ENCODE data around the gene ALCAM. TPM values are rescaled to one million over a fixed set of nuclear protein-coding genes. Genes with fewer than 3 reads are reported as not detected.

Gene ALCAM
- total and polyA plus RNA-seq, 2 of the 8 experiments (the other 6 are each of a cell fraction or from before 2014, with no cell fraction given), result 10.8 to 33.0 TPM

DNA sequence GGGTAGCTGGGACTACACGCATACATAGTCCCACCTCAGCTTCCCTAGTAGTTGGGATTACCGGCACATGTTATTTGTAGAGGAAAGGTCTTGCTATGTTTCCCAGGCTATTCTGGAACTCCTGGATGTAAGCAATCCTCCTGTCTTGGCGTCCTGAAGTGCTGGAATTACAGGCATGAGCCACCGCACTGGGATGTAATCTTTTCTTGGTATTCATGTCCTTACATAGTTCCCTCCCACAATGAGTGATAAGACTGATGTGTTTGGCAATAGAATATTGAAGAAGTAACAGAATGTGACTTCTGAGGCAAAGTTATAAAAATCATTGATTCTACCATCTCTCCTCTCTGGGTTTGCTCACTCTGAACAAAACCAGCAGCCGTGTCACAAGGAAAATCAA is 22.7 kb upstream of the ALCAM start (continued):
- TF ChIP-seq, protein P1, sequence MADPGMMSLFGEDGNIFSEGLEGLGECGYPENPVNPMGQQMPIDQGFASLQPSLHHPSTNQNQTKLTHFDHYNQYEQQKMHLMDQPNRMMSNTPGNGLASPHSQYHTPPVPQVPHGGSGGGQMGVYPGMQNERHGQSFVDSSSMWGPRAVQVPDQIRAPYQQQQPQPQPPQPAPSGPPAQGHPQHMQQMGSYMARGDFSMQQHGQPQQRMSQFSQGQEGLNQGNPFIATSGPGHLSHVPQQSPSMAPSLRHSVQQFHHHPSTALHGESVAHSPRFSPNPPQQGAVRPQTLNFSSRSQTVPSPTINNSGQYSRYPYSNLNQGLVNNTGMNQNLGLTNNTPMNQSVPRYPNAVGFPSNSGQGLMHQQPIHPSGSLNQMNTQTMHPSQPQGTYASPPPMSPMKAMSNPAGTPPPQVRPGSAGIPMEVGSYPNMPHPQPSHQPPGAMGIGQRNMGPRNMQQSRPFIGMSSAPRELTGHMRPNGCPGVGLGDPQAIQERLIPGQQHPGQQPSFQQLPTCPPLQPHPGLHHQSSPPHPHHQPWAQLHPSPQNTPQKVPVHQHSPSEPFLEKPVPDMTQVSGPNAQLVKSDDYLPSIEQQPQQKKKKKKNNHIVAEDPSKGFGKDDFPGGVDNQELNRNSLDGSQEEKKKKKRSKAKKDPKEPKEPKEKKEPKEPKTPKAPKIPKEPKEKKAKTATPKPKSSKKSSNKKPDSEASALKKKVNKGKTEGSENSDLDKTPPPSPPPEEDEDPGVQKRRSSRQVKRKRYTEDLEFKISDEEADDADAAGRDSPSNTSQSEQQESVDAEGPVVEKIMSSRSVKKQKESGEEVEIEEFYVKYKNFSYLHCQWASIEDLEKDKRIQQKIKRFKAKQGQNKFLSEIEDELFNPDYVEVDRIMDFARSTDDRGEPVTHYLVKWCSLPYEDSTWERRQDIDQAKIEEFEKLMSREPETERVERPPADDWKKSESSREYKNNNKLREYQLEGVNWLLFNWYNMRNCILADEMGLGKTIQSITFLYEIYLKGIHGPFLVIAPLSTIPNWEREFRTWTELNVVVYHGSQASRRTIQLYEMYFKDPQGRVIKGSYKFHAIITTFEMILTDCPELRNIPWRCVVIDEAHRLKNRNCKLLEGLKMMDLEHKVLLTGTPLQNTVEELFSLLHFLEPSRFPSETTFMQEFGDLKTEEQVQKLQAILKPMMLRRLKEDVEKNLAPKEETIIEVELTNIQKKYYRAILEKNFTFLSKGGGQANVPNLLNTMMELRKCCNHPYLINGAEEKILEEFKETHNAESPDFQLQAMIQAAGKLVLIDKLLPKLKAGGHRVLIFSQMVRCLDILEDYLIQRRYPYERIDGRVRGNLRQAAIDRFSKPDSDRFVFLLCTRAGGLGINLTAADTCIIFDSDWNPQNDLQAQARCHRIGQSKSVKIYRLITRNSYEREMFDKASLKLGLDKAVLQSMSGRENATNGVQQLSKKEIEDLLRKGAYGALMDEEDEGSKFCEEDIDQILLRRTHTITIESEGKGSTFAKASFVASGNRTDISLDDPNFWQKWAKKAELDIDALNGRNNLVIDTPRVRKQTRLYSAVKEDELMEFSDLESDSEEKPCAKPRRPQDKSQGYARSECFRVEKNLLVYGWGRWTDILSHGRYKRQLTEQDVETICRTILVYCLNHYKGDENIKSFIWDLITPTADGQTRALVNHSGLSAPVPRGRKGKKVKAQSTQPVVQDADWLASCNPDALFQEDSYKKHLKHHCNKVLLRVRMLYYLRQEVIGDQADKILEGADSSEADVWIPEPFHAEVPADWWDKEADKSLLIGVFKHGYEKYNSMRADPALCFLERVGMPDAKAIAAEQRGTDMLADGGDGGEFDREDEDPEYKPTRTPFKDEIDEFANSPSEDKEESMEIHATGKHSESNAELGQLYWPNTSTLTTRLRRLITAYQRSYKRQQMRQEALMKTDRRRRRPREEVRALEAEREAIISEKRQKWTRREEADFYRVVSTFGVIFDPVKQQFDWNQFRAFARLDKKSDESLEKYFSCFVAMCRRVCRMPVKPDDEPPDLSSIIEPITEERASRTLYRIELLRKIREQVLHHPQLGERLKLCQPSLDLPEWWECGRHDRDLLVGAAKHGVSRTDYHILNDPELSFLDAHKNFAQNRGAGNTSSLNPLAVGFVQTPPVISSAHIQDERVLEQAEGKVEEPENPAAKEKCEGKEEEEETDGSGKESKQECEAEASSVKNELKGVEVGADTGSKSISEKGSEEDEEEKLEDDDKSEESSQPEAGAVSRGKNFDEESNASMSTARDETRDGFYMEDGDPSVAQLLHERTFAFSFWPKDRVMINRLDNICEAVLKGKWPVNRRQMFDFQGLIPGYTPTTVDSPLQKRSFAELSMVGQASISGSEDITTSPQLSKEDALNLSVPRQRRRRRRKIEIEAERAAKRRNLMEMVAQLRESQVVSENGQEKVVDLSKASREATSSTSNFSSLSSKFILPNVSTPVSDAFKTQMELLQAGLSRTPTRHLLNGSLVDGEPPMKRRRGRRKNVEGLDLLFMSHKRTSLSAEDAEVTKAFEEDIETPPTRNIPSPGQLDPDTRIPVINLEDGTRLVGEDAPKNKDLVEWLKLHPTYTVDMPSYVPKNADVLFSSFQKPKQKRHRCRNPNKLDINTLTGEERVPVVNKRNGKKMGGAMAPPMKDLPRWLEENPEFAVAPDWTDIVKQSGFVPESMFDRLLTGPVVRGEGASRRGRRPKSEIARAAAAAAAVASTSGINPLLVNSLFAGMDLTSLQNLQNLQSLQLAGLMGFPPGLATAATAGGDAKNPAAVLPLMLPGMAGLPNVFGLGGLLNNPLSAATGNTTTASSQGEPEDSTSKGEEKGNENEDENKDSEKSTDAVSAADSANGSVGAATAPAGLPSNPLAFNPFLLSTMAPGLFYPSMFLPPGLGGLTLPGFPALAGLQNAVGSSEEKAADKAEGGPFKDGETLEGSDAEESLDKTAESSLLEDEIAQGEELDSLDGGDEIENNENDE (IDR thresholded peaks at IDR 0.05; ENCODE audit: insufficient replicate concordance, low read length), result no peak
- TF ChIP-seq SUZ12 (IDR thresholded peaks at IDR 0.05; ENCODE audit: low read length), result no peak
- no peak for TF ChIP-seq TCF12 (IDR thresholded peaks at IDR 0.05; ENCODE audit: low read depth, low read length)
- TF ChIP-seq TAF7 (optimal IDR thresholded peaks at IDR 0.05; ENCODE audit: borderline replicate concordance, low read depth, low read length), result no peak
- no peak for TF ChIP-seq GTF2F1 (IDR thresholded peaks at IDR 0.05; ENCODE audit: borderline replicate concordance, low read depth, low read length)
- no peak for TF ChIP-seq NRF1 (IDR thresholded peaks at IDR 0.05; ENCODE audit: low read depth, low read length)
- TF ChIP-seq HDAC2 (IDR thresholded peaks at IDR 0.05; ENCODE audit: borderline replicate concordance in 1 of 2, low read depth in 2 of 2, low read length in 2 of 2), result no peak
- no peak for TF ChIP-seq TEAD4 (IDR thresholded peaks at IDR 0.05; ENCODE audit: low read depth, low read length)
- no peak for TF ChIP-seq POLR2AphosphoS5 (IDR thresholded peaks at IDR 0.05; ENCODE audit: low read depth, low read length)
- no peak for TF ChIP-seq ASH2L (IDR thresholded peaks at IDR 0.05; ENCODE audit: low read length)
- no peak for TF ChIP-seq SP4 (IDR thresholded peaks at IDR 0.05; ENCODE audit: low read length)
- TF ChIP-seq KDM1A (IDR thresholded peaks at IDR 0.05; ENCODE audit: borderline replicate concordance, low read length), result no peak
- no peak for TF ChIP-seq SP2 (IDR thresholded peaks at IDR 0.05; ENCODE audit: low read length)

Measured in H1 (cell line).